ENCODE data around the gene SPDYE1.
"Not testable (repeated sequence)": the region's sequence is repeated elsewhere in the genome, so short reads cannot be mapped to it uniquely, and the experiment has no call there.

Gene SPDYE1

DNA sequence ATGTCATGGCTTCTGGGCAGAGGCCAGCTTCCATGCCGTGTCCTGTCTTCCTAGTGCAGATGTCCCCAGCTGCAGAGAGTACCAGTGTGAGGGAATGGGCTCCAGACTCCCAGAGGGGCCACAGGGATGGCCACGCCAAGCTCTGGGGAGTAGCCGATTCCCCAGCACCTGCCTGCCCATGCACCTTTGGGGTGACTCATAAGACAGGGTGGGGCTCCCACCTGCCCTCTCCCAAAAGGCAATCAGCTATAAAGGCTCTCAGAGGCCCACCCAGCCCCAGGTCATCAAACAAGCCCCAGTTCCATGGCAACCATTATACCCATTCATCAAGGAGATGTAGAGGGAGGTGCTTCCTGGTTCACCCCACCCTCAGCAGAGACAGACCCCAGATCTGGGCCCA lies at the start of gene SPDYE1:
Gene SPDYE1 (plus strand): TSS at position 366 of the 400 bp plus-strand sequence. CDS start 2,053 bp downstream, outside the sequence.
- DNase-seq (ENCODE audit: low spot score): not testable (repeated sequence)

- DNase-seq (ENCODE audit: low spot score): no peak
Measured at GRCh38 chr7:43952028-43952427, 45.7 kb upstream of the SPDYE1 start.

DNA sequence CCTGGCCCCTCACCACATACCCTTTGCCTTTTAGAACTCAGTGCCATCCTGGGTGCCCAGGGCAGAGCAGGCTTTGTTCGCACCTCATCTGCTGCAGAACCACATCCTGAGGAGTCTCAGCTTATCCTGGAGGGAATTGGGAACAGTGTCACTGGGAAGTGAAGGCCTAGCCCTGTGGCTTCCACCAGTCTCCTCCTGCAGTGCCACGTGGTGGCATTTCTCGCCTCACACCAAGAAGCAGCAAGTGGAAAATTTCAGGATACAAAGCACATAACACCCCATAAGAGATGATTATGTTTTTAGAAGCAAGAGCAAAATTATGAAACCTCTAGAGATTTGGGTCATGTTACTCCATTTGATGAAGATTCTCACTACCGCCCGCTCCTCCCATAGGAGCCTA lies 44.6 kb upstream of the SPDYE1 start:
- no peak for DNase-seq (ENCODE audit: low spot score)

DNA sequence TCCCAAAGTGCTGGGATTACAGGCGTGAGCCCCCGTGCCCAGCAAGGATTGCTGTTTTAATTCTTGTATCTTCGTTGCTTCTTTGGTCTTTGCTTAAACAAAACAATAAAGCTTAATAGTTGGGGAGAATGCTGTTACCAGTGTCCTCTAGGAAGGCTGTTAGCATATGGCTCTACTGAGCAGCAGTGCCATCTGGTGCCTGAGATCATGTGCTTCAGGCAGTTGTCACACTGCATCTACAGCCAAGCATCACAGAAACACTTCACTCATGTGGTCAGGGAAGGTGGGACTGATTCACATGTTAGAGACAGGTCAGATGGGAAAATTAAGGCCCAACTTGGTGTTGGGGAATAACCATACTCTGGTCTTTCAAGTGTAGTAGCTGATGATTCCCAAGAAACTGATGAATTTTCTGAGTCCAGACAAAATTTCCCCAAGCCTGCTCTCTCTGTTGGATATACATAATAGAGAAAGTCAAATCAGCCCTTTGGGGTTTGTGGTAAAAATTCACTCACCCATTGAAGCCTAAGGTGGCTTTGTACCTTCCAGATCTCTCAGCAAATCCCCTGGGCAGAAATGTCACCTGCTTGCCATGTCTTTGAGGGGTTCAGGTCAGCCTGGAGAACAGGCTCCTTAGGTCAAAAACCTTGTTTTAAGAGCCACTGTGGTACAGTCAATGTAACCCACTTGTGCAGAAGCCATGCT lies 43.0 kb upstream of the SPDYE1 start:
- DNase-seq (ENCODE audit: low spot score): no peak

DNA sequence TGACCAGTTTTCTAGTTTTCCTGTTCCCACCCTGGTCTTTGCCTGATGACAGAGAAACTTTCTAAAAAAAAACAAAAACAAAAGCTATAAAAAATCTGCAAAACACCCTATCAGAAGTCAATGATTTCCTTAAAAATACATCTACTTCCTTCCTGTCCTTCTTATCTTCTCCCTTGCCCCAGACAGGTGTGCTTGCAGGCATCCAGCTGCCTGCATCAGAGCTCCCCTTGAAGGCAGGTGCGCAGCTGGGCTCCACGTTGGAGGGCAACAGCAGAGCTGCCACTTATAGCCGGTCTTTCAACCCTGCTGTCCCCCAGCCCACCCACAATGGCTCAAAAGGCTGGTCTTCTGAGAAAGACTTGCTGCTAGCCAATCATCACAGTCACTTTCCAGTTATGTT lies 41.7 kb upstream of the SPDYE1 start:
- no peak for DNase-seq (ENCODE audit: low spot score)

DNA sequence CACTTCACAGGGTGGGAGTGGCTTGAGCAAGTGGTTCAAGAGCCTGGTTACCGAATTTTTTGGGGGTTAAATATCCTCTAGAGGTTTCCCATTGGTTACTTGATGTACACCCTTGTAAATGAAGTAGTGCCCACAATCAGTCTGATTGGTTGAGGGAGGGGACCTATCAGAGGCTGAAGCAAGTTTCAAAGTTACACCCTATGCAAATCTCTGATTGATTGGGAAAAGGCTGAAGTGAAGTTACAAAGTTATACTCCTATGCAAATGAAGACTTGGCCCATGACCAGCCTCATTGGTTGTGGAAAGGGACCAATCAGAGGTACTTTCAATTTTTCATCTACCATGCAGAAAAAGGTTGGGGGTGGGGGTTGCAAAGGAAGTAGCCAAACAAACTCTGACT lies 36.8 kb upstream of the SPDYE1 start:
- DNase-seq (ENCODE audit: low spot score): no peak

- DNase-seq (ENCODE audit: low spot score): not testable (repeated sequence)
Measured at GRCh38 chr7:43966392-43966791, 31.3 kb upstream of the SPDYE1 start.

DNA sequence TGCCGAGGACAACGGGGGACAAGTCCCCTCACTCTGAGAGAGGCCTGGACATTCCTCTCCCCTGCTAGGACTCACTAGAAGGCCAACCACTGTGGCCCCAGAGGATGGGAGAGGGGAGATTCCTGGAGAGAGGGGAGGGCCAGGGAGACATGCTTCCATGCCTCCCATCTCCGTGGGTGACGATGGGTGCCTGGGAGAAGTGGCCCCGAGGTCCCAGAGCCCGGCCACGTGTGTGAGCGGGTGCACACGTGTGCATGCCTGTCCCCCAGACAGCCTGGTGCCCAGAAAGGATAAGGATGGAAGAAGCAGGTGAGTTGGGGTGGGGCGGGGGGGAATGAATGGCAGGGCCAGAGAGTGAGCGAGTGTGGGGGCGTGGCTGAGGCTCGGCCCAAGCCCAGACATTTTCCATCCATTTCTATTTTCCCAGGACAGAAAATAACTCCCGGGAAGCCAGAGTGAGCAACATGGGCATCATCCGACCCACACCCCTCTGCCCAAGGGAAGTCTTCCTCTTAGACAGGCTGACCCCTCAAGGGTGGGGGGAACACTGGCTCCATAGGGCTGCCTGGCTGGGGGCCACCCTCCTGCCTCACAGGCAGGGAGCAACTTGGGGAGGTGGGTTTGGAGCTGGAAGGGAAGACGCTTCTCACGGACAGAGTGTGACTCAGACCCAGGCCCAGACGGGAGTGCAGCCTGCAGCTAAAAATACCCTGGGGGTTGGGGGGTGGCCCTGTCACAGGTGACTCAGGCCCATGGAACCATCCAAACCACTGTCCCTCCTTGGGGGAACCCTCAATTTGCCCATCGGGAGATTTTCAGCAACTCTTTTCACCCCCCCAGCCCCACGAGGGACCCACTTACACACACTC lies 29.3 kb upstream of the SPDYE1 start:
- not testable (repeated sequence) for DNase-seq (ENCODE audit: low spot score)

GRCh38 chr7:43969586-43969985 lies 28.1 kb upstream of the SPDYE1 start:
- DNase-seq (ENCODE audit: low spot score): not testable (repeated sequence)

GRCh38 chr7:43970698-43971097 lies 27.0 kb upstream of the SPDYE1 start:
- DNase-seq (ENCODE audit: low spot score): not testable (repeated sequence)

- DNase-seq (ENCODE audit: low spot score): not testable (repeated sequence)
Measured at GRCh38 chr7:43974033-43974573, 23.6 kb upstream of the SPDYE1 start.

DNA sequence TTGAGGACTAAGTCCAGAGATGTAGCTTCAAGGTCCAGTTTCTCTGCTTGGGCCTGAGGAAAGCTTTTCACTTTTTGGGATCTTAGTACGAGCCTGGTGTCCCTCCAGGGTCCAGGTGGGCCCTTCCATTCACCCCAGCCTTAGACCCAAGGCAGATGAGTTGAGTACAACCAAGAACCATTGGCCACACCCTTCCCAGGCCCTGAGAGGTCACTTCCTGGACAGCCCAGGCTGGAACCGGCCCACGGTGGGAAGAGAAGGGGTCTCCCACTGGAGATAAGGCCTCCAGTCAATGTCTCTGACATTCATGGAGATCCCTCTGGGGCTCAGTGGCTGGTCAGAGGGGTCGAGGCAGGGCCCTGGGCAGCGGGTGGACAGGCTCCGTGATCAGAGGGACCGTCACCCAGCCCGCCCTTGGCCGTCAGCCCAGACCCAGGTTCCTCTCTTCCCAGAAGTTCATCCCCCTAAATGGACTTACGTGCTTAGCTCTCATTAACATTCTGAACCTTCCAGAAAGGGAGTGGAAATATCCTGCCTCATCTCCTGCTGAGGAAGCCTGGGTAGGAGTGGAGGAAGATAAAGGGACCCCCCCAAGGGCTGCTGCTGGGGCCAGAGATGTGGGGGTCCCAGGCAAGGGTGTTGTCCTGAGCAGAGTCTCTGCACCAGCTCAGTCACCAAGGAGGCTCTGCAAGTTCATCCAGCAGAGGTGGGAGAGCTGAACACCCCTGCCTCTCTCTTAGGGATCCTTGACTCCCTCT lies 22.8 kb upstream of the SPDYE1 start:
- not testable (repeated sequence) for DNase-seq (ENCODE audit: low spot score)

DNA sequence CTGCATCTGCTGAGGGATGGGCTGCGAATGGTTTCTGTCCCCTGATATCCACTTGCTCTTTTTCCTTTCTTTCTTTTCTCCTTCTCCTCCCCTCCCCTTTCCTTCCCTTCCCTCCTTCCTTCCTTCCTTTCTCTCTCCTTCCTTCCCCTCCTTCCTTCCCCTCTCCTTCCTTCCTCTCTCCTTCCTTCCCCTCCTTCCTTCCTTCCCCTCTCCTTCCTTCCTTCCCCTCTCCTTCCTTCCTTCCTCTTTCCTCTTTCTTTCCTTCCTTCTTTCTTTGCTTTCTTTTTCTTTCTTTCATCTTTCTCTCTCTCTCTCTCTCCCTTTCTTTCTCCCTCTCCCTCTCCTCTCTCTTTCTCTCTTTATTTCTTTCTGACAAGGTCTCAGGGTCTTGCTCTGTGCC lies 20.2 kb upstream of the SPDYE1 start:
- DNase-seq (ENCODE audit: low spot score): no peak

- DNase-seq (ENCODE audit: low spot score): not testable (repeated sequence)
Measured at GRCh38 chr7:43978102-43978501, 19.6 kb upstream of the SPDYE1 start.

- not testable (repeated sequence) for DNase-seq (ENCODE audit: low spot score)
Measured at GRCh38 chr7:43982848-43983247, 14.8 kb upstream of the SPDYE1 start.

DNA sequence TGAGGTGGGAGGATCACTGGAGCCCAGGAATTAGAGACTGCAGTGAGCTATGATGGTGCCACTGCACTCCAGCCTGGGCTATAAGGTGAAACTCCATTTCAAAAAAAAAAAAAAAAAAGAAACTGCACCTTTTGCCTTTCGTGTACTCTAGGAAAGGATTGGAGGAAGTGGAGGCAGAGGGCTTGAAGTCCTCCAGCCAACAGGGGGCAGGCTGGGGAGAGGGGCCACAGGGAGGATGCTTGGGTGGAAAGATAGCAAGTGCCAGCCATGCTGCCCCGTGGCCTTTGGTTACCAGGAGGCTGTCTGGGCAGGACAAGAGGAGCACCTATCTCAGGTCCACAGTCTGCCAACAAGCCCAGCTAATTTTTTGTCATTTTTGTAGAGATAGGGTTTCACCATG lies 14.0 kb upstream of the SPDYE1 start:
- DNase-seq (ENCODE audit: low spot score): not testable (repeated sequence)

DNA sequence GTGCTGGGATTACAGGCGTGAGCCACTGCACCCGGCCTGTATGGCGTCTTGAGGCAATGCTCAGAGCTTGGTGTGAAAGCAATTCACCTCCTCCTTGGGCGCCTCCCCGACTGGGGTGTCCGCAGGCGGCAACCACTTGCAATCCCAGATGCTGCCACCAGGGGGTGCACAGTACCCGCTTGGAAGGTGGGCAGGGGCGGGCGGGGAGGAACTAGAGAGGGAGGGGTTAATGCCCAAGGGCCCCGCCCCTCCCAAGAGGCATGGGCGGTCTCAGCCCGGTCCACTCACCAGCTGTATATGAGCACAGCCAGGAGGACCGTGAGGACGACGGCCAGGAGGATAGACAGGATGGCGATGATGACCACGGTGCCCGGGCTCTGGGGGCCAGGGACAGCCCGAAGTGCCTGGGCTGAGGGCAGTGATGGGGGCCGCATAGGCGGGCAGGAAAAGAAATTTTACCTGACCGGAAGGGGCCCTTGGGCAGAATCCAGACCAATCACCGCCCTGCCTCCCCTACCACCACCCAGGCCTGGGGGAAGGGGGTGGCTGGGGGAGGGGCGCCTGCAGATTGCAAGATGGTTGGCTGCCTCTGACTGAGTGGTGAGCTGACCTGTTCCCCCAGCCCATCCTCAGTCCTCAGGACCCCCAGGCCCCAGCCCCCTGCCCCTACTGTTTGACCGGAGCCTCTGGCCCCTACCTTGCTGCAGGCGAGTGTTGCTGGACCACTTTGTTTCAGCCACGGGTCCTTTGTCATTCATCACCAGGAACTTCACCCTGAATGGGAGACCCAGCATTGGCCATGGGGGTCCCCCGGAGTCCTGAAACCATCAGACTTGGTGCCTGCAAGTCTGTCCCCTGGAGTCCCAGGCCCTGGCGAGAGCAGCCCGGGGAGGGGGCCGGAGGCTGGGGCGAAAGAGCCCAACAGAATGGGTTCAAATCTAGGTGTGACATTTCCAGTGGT lies 11.5 kb upstream of the SPDYE1 start:
- DNase-seq (ENCODE audit: low spot score): not testable (repeated sequence)

GRCh38 chr7:43987476-43987875 lies 10.2 kb upstream of the SPDYE1 start:
- DNase-seq (ENCODE audit: low spot score): not testable (repeated sequence)

DNA sequence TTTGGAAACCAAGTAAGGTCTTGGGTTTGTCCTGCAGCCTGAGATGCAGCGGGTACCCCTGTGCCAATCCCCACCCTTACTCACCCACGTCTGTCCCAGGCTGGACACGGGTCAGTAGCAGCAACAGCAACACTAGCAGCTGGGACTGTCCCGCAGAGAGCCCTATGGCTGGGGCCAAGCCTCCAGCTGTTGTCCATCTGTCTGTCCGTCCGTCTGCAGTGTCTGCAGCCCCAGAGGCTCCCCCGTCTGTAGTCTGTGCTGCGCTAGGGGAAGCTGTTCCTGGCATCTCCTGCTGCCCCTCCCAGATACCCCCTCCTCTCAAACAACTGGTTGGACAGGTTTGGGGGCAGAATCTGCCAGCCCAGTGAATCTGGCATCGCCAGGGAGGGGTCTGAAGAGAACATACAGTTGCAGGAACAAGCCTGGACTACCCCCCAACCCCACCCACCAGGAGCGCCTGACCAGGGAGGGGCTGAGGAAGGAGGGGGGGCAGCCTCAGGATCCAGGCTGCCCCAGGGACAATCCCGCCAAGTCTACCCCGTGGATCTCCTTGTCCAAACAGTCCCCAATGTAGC lies 7.6 kb upstream of the SPDYE1 start:
- not testable (repeated sequence) for DNase-seq (ENCODE audit: low spot score)

- not testable (repeated sequence) for DNase-seq (ENCODE audit: low spot score)
Measured at GRCh38 chr7:43990829-43991228, 6.9 kb upstream of the SPDYE1 start.
